ENCODE data around the gene CTNS.

Gene CTNS

DNA sequence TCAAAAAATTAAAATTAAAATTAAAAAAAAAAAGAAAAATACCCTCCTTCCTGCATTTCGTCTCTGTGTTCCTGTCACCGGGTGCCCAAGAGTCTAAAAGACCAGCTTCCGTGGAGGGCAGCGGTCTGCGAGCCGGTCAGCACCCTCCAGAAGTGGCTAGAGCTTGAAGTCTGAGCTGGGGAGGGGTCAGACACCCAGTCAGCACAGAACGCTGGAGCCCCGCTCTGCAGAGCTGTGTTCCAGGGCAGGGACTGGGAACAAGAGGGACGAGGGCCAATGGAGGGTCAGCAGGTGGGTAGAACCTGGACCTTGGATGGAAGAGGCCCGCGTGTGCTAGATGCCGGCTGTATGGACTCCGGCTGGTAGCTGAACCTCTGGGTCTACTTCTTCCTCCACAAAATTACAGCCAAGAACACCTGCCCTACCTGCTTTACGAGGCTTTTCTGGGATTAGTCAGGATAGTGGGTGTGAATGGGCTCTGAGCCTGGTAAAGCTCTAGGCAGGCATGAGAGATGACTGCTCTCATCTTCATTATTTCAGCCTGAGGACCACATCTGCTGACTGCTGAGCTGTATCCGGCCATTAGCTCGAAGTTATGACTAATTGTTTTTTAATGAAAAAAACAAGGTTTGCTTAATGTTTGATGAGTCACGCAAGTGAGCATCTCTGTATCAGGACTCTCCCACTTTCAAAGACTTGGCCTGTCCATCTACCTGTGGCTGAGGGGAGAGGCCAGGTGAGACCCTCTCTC is 33.3 kb upstream of the CTNS start:
- DNase-seq (ENCODE audit: low spot score) = no peak
- in situ Hi-C loops (cut with MboI; ENCODE audit: low pct_unique_long_range_greater_than_20kb, low sequenced_read_pairs, unreplicated experiment) = no loop called here
- TF ChIP-seq, protein P1, sequence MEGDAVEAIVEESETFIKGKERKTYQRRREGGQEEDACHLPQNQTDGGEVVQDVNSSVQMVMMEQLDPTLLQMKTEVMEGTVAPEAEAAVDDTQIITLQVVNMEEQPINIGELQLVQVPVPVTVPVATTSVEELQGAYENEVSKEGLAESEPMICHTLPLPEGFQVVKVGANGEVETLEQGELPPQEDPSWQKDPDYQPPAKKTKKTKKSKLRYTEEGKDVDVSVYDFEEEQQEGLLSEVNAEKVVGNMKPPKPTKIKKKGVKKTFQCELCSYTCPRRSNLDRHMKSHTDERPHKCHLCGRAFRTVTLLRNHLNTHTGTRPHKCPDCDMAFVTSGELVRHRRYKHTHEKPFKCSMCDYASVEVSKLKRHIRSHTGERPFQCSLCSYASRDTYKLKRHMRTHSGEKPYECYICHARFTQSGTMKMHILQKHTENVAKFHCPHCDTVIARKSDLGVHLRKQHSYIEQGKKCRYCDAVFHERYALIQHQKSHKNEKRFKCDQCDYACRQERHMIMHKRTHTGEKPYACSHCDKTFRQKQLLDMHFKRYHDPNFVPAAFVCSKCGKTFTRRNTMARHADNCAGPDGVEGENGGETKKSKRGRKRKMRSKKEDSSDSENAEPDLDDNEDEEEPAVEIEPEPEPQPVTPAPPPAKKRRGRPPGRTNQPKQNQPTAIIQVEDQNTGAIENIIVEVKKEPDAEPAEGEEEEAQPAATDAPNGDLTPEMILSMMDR (IDR thresholded peaks at IDR 0.05; ENCODE audit: extremely low read depth, insufficient read depth, missing control alignments) = no peak

DNA sequence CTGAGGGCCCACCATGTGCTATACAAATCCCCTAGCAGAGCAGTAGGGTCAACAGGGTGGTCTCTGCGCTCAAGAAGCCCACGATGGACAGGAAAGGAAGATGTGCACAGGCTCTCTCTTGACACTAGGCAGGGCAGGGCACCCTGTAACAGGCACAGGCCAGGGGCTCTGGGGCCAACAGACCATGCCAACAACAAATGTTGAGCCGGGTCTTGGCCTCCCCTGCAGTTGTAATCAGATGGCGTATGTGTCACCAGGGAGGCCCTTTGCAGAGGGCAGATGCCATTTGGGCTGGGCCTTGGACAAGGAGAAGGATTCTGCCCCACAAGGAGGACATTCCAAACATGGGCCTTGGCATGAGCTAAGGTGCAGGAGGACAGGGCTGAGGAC is 32.7 kb upstream of the CTNS start:
- in situ Hi-C loops (cut with MboI; ENCODE audit: low pct_unique_long_range_greater_than_20kb, low sequenced_read_pairs, unreplicated experiment) = no loop called here
- DNase-seq (ENCODE audit: low spot score) = no peak
- TF ChIP-seq, protein P1 (IDR thresholded peaks at IDR 0.05; ENCODE audit: extremely low read depth, insufficient read depth, missing control alignments) = no peak

DNA sequence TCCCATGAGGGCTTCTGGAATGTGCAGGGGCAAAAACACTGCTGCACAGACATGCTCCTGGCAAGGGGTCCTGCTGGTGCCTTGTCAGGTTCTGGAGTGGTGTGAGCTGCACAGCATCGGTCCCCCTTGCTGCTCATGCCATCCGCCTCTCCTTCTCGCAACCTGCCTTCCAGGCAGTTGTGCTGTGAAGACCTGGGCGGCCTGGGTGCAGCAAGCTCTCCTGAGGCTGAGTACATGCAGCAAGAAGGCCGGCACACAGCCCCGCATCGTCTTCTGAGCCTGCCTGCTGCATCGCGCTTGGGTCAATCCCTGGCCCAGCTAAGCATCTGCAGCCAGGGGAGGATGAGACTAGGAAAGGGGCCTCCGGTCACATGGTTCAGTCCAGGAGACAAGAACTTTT is 26.9 kb upstream of the CTNS start:
- TF ChIP-seq, protein P1 (IDR thresholded peaks at IDR 0.05; ENCODE audit: extremely low read depth, insufficient read depth, missing control alignments) = no peak
- in situ Hi-C loops (cut with MboI; ENCODE audit: low pct_unique_long_range_greater_than_20kb, low sequenced_read_pairs, unreplicated experiment) = no loop called here
- DNase-seq (ENCODE audit: low spot score) = no peak

DNA sequence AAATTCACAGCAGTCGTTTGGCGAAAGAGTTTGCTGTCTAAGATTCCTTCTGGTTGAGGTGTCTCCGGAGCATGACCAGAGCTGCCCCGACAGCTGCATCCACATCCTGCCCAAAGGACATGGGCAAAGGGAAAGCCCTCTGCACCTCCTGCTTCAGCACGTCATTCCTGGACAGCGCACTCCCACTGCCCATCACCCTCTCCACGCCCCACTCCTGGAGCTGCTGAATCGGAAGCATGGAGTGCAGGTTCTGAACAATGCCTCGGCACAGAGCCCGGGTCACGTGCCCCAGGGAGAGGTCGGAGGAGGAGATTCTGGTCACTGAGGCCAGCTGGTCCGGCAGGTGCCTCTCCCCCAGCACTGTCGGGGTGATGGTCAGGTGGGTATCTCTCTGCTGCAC is 26.0 kb upstream of the CTNS start:
- TF ChIP-seq, protein P1 (IDR thresholded peaks at IDR 0.05; ENCODE audit: extremely low read depth, insufficient read depth, missing control alignments) = no peak
- no peak for DNase-seq (ENCODE audit: low spot score)
- in situ Hi-C loops (cut with MboI; ENCODE audit: low pct_unique_long_range_greater_than_20kb, low sequenced_read_pairs, unreplicated experiment) = no loop called here

DNA sequence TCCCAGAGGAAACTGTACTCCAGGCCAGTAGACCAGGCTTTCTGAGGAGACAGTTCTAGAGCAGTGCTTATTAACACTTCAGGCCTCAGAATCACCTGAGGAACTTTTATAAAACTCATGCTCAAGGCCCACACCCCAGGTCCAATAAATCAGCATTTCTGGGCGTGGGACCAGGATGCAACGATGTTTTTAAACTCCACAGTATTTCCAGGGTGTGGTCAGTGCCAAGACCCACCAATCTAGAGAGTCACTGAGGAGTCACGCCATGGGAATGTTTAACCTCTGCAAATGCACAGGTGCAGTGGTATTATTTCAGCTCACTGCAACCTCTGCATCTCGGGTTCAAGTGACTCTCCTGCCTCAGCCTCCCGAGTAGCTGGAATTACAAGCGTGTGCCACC is 23.4 kb upstream of the CTNS start:
- TF ChIP-seq, protein P1 (IDR thresholded peaks at IDR 0.05; ENCODE audit: extremely low read depth, insufficient read depth, missing control alignments) = no peak
- in situ Hi-C loops (cut with MboI; ENCODE audit: low pct_unique_long_range_greater_than_20kb, low sequenced_read_pairs, unreplicated experiment) = no loop called here
- DNase-seq (ENCODE audit: low spot score) = no peak

DNA sequence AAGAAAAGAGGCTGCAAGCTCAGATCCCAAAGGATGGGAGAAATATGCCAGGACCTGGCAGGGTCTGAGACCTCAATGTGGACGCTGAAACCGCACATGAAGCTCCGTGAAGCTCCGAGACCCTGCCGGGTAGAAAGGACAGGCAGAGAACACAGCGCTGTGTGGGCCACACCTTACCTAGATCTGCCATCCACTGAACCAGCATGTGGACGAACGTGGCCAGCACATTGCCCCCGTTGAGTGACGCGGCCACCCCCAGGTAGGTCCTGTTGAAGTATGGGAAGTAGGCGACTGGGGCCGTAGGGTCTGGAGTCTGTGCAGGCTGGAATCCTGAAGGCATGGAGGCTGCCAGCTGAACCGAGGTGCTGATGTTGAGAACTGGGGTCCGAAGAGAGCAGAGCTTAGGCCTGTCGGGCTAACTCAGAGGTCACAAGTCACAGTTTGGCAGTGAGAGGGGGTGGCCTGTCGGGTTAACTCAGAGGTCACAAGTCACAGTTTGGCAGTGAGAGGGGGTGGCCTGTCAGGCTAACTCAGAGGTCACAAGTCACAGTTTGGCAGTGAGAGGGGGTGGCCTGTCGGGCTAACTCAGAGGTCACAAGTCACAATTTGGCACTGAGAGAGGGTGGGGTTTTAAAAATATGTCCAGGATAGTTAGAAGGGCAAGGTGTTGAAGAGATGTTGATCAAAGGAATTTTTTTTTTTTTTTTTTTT is 21.2 kb upstream of the CTNS start:
- TF ChIP-seq, protein P1 (IDR thresholded peaks at IDR 0.05; ENCODE audit: extremely low read depth, insufficient read depth, missing control alignments) = no peak
- in situ Hi-C loops (cut with MboI; ENCODE audit: low pct_unique_long_range_greater_than_20kb, low sequenced_read_pairs, unreplicated experiment) = no loop called here
- DNase-seq (ENCODE audit: low spot score) = no peak
